ENCODE results near the gene DNAJB12. TPM values are rescaled to one million over a fixed set of nuclear protein-coding genes. Genes with fewer than 3 reads are reported as not detected.

The DNAJB12 gene
- total RNA-seq, 1 experiment from 2014 or later = 25.8 TPM

DNA sequence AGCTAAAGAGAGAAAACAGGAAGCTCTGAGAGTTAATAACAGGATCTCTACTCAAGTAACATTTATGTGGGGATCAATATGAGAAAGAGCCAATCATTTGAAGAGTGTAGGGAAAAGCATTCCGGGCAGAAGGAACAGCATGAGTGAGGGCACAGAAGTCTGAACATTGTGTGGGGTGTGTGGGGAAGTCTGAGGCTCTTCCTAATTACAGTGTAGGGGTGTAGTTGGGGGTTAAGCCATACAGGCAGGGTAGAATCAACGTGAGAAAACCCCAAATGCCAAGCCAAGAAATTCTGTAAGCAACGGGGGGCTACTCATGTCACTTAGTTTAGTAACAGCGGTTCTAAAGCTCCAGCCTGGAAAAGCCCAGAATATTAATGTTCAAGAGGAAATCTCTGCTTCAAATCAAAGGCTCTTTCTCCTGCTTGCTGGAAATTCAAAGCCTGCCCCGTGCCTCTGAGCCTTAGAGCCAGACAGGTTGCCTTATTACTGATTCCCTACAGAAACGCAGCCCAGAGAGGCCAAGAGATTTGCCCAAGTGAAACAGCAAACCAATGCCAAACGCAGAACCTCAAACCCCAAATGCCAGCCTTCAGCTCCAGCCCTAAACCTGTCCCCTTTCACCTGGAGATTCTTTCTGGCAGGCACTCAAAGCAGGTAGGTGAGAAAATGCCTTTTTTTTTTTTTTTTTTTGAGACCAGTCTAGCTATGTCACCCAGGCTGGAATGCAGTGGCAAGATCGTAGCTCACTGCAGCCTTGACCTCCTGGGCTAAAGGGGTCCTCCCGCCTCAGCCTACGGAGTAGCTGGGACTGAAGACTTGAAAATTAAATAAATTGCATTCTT, 36.1 kb downstream of the DNAJB12 start:
- Histone ChIP-seq H3K4me1 (ENCODE audit: control insufficient read depth in 1 of 2, insufficient read depth in 2 of 2, low read length in 2 of 2) (peaks cover 70 to 83% of the 10 kb centered on the region in 2 experiments), H2AFZ (ENCODE audit: low read depth, low read length, poor library complexity, severe bottlenecking) (no peak overlapping the region), H3K27me3 (ENCODE audit: insufficient read depth, low read length) (no peaks in the 10 kb centered on the region), H4K20me1 (ENCODE audit: insufficient read depth) (no peaks in the 10 kb centered on the region), H3K27ac (ENCODE audit: low read depth, low read length) (peak overlapping the region; percentile 89), H3K9ac (ENCODE audit: low read length) (peak overlapping the region; percentile 69), H3K4me3 (replicated peaks in 1 of 2; ENCODE audit: low read depth in 1 of 2, low read length in 2 of 2) (peak overlapping the region; percentile 25 to 52), H3K9me2 (ENCODE audit: insufficient read depth) (no peaks in the 10 kb centered on the region), H3K9me3 (ENCODE audit: control insufficient read depth in 1 of 2, insufficient read depth in 1 of 2, low read depth in 1 of 2, low read length in 2 of 2) (no peaks in the 10 kb centered on the region), H3K4me2 (ENCODE audit: low read length) (peak overlapping the region; percentile 76), H3K79me2 (ENCODE audit: insufficient read depth, low read length) (no peaks in the 10 kb centered on the region), H3K36me3 (ENCODE audit: control insufficient read depth in 1 of 2, insufficient read depth in 2 of 2, low read length in 2 of 2) (no peaks in the 10 kb centered on the region)
- ChIA-PET POLR2A (interaction anchor here (0.6 to 9.7 kb wide), 7 partner anchors 9 to 776 kb away, joined by 3 to 221 read pairs (median 86); partner anchors contain the start of gene DDIT4), CTCF (interaction anchor here (1.1 kb wide), 1 partner anchor 19 kb away, joined by 3 read pairs; no protein-coding TSS in a partner anchor), RAD21 (ENCODE audit: low non-redundant PET in 1 of 2, low total read pairs in 2 of 2, uncharacterized antibody in 2 of 2, unreplicated experiment in 2 of 2) (no interaction called here)
- intact Hi-C loops (cut with micrococcal nuclease) = no loop called here
- ATAC-seq (no peak), DNase-seq (ENCODE audit: low read depth, low spot score) (no peak)
- TF ChIP-seq ZFX (IDR thresholded peaks at IDR 0.05) (no peak), CBX3 (IDR thresholded peaks at IDR 0.05; ENCODE audit: low read depth) (no peak), POLR2AphosphoS5 (IDR thresholded peaks at IDR 0.05; ENCODE audit: low read depth, low read length) (peak; percentile 39), EGR1 (IDR thresholded peaks at IDR 0.05; ENCODE audit: low read depth) (no peak)
- TF ChIP-seq, protein P1, sequence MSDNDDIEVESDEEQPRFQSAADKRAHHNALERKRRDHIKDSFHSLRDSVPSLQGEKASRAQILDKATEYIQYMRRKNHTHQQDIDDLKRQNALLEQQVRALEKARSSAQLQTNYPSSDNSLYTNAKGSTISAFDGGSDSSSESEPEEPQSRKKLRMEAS (IDR thresholded peaks at IDR 0.05) = no peak
- TSS peak; percentile 46 for BruUV-seq (replicated peaks)

DNA sequence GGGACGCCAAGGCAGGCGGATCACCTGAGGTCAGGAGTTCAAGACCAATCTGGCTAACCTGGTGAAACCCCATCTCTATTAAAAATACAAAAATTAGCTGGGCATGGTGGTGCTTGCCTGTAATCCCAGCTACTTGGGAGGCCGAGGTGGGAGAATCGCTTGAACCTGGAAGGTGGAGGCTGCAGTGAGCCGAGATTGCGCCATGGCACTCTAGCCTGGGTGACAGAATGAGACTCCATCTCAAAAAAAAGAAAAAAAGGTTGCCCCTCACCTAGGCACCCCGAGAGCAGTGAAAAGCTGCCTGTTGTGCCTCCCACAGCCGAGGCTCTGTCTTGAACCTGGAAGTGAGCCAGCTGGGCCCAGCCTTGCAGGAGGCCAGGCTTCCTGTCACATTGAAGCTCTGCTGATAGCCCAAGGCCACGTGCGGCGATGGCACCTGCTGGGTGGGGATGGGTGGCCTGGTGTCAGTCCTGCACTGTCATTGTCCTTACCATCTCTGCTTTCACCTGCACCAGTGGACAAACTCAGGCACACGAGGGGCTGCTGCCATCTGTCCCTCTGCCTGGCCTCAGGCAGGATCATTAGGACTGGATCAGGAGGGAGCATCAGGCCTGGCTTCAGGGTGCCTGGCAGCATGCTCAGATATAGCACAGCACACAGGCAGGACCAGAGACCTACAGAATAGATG, 37.8 kb downstream of the DNAJB12 start:
- no peak for TF ChIP-seq CEBPB (IDR thresholded peaks at IDR 0.05; ENCODE audit: low read depth)
- peak; percentile 61 for TF ChIP-seq TCF7L2 (IDR thresholded peaks at IDR 0.05; ENCODE audit: borderline replicate concordance, extremely low read depth, insufficient read depth, insufficient read length)
- peak; percentile 35; the same call in 1 of the 2 replicates for TF ChIP-seq ZFX (IDR thresholded peaks at IDR 0.05)
- no peak for TF ChIP-seq EGR1 (IDR thresholded peaks at IDR 0.05; ENCODE audit: low read depth)
- intact Hi-C loops (cut with micrococcal nuclease) = no loop called here
- H3K79me2 ChIP-seq (ENCODE audit: insufficient read depth, low read length) = no peaks in the 10 kb centered on the region
- H3K4me2 ChIP-seq (ENCODE audit: low read length) = 0 out of 2 replicates have a peak overlapping the region, but pooled peaks have one; percentile 15
- no peak for ATAC-seq
- peaks cover 52 to 66% of the 10 kb centered on the region in 2 experiments for H3K4me1 ChIP-seq (ENCODE audit: control insufficient read depth in 1 of 2, insufficient read depth in 2 of 2, low read length in 2 of 2)
- H3K27me3 ChIP-seq (ENCODE audit: insufficient read depth, low read length) = no peaks in the 10 kb centered on the region
- no peak overlapping the region for H2AFZ ChIP-seq (ENCODE audit: low read depth, low read length, poor library complexity, severe bottlenecking)
- no peaks in the 10 kb centered on the region for H3K9me2 ChIP-seq (ENCODE audit: insufficient read depth)
- H3K27ac ChIP-seq (ENCODE audit: low read depth, low read length) = peak overlapping the region; percentile 9; the same call in 1 of the 2 replicates
- H3K9me3 ChIP-seq (ENCODE audit: control insufficient read depth in 1 of 2, insufficient read depth in 1 of 2, low read depth in 1 of 2, low read length in 2 of 2) = no peaks in the 10 kb centered on the region
- H3K4me3 ChIP-seq (replicated peaks in 1 of 2; ENCODE audit: low read depth in 1 of 2, low read length in 2 of 2) = no peak overlapping the region
- ChIA-PET CTCF (interaction anchor here (0.7 kb wide), 1 partner anchor 38 kb away, joined by 3 read pairs; no protein-coding TSS in a partner anchor), RAD21 (ENCODE audit: low non-redundant PET in 1 of 2, low total read pairs in 2 of 2, uncharacterized antibody in 2 of 2, unreplicated experiment in 2 of 2) (interaction anchor here in 1 of 2 experiments (0.7 to 1.0 kb wide), 2 partner anchors 14 to 19 kb away, joined by 3 to 4 read pairs; no protein-coding TSS in a partner anchor), POLR2A (interaction anchor here (1.0 to 9.7 kb wide), 7 partner anchors 8 to 41 kb away, joined by 3 to 221 read pairs (median 8); partner anchors contain the start of gene DDIT4)
- BruUV-seq (replicated peaks) = no TSS peak
- no peaks in the 10 kb centered on the region for H3K36me3 ChIP-seq (ENCODE audit: control insufficient read depth in 1 of 2, insufficient read depth in 2 of 2, low read length in 2 of 2)
- no peak overlapping the region for H3K9ac ChIP-seq (ENCODE audit: low read length)
- no peaks in the 10 kb centered on the region for H4K20me1 ChIP-seq (ENCODE audit: insufficient read depth)
- DNase-seq (ENCODE audit: low read depth, low spot score) = no peak

All from HCT116 (cell line).